ENCODE results near the gene VTI1A.

GRCh38 chr10:112552593-112553110 is 105.6 kb downstream of the VTI1A start:
- no peak for TF ChIP-seq POLR2A (conservative IDR thresholded peaks at IDR 0.05)
- TF ChIP-seq ZFP36 (IDR thresholded peaks at IDR 0.05; ENCODE audit: low read depth, low read length, partially characterized antibody): no peak
- TF ChIP-seq FOXO4 (CRISPR knock-in tag; IDR thresholded peaks at IDR 0.05): no peak
- TF ChIP-seq FOXP4 (CRISPR knock-in tag; IDR thresholded peaks at IDR 0.05; ENCODE audit: borderline replicate concordance): no peak
- TF ChIP-seq OTX1 (CRISPR knock-in tag; IDR thresholded peaks at IDR 0.05): no peak
- TF ChIP-seq FOS (IDR thresholded peaks at IDR 0.05; ENCODE audit: extremely low read depth, insufficient read length): no peak
- TF ChIP-seq RFX5 (IDR thresholded peaks at IDR 0.05; ENCODE audit: low read depth, low read length): no peak
- no peak for TF ChIP-seq CTCF (IDR thresholded peaks at IDR 0.05 in 2 of 3, conservative IDR thresholded peaks at IDR 0.05 in 1 of 3; ENCODE audit: insufficient read depth in 2 of 3, low read depth in 1 of 3, low read length in 3 of 3)

Measured in K562 (cell line).